Hepatocyte (in vitro differentiated cells): ENCODE measurements around the gene KCNN2.

Experiments
- EZH2 ChIP-seq: fragments of 200-600 bp; sonication (generic); IDR thresholded peaks from 2 replicates; pipeline ENCODE4 v1.6.1; 2016; ENCODE audit warnings: antibody characterized with exemption, mild to moderate bottlenecking, borderline replicate concordance
- EZH2phosphoT487 ChIP-seq: fragments of 200-600 bp; sonication (generic); IDR thresholded peaks from one replicate; pipeline ENCODE4 v1.6.1; 2018; ENCODE audit warnings: antibody characterized with exemption, mild to moderate bottlenecking, low read depth, moderate library complexity; ENCODE audit not compliant: unreplicated experiment, severe bottlenecking
- TF ChIP-seq, protein P1 (sequence below): fragments of 200-600 bp; sonication (generic); IDR thresholded peaks from 2 replicates; pipeline ENCODE4 v1.5.1; 2016; ENCODE audit warnings: antibody characterized with exemption, mild to moderate bottlenecking; ENCODE audit not compliant: poor library complexity

DNA sequence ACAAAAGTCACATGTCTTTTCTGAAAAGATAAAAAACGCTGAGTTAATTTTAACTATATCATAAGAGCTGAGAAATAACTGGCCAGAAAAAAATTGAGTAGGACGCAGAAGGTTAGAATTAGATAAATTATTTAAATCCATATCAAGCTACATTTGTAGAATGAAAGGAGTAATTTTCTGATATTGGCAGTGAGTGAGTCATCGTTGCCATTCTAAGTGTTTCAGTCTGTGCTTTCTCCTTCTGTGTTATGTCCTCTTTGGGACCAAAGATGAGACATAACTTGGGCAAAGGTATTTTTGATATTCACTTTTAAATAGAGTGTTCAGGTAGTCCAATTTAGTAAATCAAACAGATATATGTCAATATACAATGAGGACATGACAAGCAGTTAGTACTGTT, 34.4 kb upstream of the KCNN2 start:
- TF ChIP-seq, protein P1, sequence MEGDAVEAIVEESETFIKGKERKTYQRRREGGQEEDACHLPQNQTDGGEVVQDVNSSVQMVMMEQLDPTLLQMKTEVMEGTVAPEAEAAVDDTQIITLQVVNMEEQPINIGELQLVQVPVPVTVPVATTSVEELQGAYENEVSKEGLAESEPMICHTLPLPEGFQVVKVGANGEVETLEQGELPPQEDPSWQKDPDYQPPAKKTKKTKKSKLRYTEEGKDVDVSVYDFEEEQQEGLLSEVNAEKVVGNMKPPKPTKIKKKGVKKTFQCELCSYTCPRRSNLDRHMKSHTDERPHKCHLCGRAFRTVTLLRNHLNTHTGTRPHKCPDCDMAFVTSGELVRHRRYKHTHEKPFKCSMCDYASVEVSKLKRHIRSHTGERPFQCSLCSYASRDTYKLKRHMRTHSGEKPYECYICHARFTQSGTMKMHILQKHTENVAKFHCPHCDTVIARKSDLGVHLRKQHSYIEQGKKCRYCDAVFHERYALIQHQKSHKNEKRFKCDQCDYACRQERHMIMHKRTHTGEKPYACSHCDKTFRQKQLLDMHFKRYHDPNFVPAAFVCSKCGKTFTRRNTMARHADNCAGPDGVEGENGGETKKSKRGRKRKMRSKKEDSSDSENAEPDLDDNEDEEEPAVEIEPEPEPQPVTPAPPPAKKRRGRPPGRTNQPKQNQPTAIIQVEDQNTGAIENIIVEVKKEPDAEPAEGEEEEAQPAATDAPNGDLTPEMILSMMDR: no peak
- TF ChIP-seq EZH2: no peak
- no peak for TF ChIP-seq EZH2phosphoT487
